Transverse colon (tissue), 4 donors: Measurements from ENCODE around the gene LDLRAD4. TPM values are rescaled to one million over a fixed set of nuclear protein-coding genes. Genes with fewer than 3 reads are reported as not detected.

Source experiments
- DNase-seq: peaks from one replicate; pipeline ENCODE4 v3.0.0-alpha.2; 2019
- H3K27ac ChIP-seq, 4 donors: fragments of 200-600 bp; sonication (generic); 2 replicates each; pipeline ENCODE4 v1.5.1; 2016 to 2018; ENCODE audit warnings: inconsistent platforms in 4 of 4
- H3K27me3 ChIP-seq: fragments of 200-600 bp; sonication (generic); 2 replicates; pipeline ENCODE4 v1.5.1; 2017; ENCODE audit warnings: inconsistent platforms
- H3K36me3 ChIP-seq, 4 donors: fragments of 200-600 bp; sonication (generic); 2 replicates each; pipeline ENCODE4 v1.5.1; 2017 to 2019; ENCODE audit warnings: inconsistent platforms in 4 of 4
- H3K4me1 ChIP-seq, 4 donors: fragments of 200-600 bp; sonication (generic); 2 replicates each; pipeline ENCODE4 v1.5.1; 2017 to 2020; ENCODE audit warnings: inconsistent platforms in 4 of 4
- H3K4me3 ChIP-seq, 4 donors: fragments of 200-600 bp; sonication (generic); 1 replicate in 1 of 4; 2 replicates in 3 of 4; pipeline versions ENCODE4 v1.5.1 to v1.6.1; 2017 to 2019; ENCODE audit warnings: inconsistent platforms in 4 of 4
- H3K9me3 ChIP-seq, 2 donors: fragments of 200-600 bp; sonication (generic); 2 replicates each; pipeline ENCODE4 v1.5.1; 2017 to 2019; ENCODE audit warnings: inconsistent platforms in 2 of 2
- EP300 ChIP-seq: sonication (generic); formaldehyde crosslinking; IDR thresholded peaks from one replicate; pipeline ENCODE4 v1.6.1; 2017; ENCODE audit warnings: antibody characterized with exemption, low read depth
- POLR2A ChIP-seq: fragments of 450-650 bp; IDR thresholded peaks from one replicate; pipeline ENCODE4 v1.6.1; 2016; ENCODE audit warnings: antibody characterized with exemption, mild to moderate bottlenecking, moderate library complexity
- POLR2AphosphoS5 ChIP-seq, 3 donors: sonication (generic); formaldehyde crosslinking; IDR thresholded peaks; one replicate each; pipeline ENCODE4 v1.6.1; 2016; ENCODE audit warnings: antibody characterized with exemption in 3 of 3
- WGBS, 2 donors: methylation state at CpG; one replicate each; pipeline ENCODE4 v1.1.5; 2018; ENCODE audit warnings: low coverage in 1 of 2; 5-methylcytosine and 5-hydroxymethylcytosine counted together
- in situ Hi-C, 4 donors: fragments of 200-750 bp; cut with MboI; loops; one replicate each; pipeline versions ENCODE4 v1.15.0 to v1.15.1; 2017; ENCODE audit warnings: low sequenced_read_pairs in 3 of 4, low pct_ligation_motif_present in 1 of 4, low pct_unique_long_range_greater_than_20kb in 1 of 4
- intact Hi-C: fragments of 100-400 bp; cut with DNase I; formaldehyde crosslinking; loops from one replicate; pipeline ENCODE4 v1.15.1; 2023; ENCODE audit warnings: low total_unique reads
- total RNA-seq, 4 donors: library from RNA; depleted of rRNA; stranded (reverse); fragments of >200 nt; gene quantifications; one replicate each; pipeline ENCODE4 v1.1.0, GENCODE V29; 2016
- TF ChIP-seq, protein P1 (sequence below), 5 experiments: fragments of 200-600 bp in 3 of 5; fragments of 450-650 bp in 2 of 5; sonication (generic) in 3 of 5; IDR thresholded peaks; 1 replicate in 2 of 5; 2 replicates in 3 of 5; pipeline ENCODE4 v1.5.1; 2016 to 2017; ENCODE audit warnings: antibody characterized with exemption in 5 of 5, inconsistent platforms in 3 of 5, mild to moderate bottlenecking in 2 of 5, moderate library complexity in 1 of 5

The LDLRAD4 gene
- total RNA-seq, 4 donors from 2014 or later = 34.8 to 277 (median 60.6) TPM

DNA sequence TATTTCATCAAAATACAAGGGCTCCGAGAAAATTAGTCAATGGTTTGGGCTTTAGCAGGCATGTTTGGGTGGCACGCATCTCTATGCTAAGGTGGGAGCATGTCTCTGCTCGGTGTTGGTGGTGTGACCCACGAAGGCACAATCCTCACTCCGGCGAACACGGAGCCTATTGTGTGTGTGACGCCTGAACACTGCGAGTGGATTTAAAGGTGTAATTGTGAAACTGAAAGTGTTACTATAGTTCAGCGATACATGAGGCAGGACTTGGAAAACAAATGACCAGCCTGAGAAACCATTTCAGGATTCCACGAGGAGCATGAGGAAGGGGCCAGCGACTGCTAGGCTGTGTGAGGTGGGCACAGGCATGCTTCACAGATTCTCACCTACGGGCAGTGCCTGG, 41.7 kb upstream of the LDLRAD4 start:
- Histone ChIP-seq H3K4me3 (peak overlapping the region in 2 of 4 donors; percentile 6 to 31), H3K27ac (peak overlapping the region; percentile 50 to 70 (median 60)), H3K4me1 (peaks cover 0 to 36% (median 20%) of the 10 kb centered on the region in 4 donors), H3K9me3 (no peaks in the 10 kb centered on the region), H3K36me3 (no peaks in the 10 kb centered on the region), H3K27me3 (no peaks in the 10 kb centered on the region)
- in situ Hi-C loops = no loop called here
- 47 to 59% methylated on average over 3 to 13 of the region's 13 CpGs for WGBS, 2 donors
- intact Hi-C loops = no loop called here
- TF ChIP-seq, protein P1, sequence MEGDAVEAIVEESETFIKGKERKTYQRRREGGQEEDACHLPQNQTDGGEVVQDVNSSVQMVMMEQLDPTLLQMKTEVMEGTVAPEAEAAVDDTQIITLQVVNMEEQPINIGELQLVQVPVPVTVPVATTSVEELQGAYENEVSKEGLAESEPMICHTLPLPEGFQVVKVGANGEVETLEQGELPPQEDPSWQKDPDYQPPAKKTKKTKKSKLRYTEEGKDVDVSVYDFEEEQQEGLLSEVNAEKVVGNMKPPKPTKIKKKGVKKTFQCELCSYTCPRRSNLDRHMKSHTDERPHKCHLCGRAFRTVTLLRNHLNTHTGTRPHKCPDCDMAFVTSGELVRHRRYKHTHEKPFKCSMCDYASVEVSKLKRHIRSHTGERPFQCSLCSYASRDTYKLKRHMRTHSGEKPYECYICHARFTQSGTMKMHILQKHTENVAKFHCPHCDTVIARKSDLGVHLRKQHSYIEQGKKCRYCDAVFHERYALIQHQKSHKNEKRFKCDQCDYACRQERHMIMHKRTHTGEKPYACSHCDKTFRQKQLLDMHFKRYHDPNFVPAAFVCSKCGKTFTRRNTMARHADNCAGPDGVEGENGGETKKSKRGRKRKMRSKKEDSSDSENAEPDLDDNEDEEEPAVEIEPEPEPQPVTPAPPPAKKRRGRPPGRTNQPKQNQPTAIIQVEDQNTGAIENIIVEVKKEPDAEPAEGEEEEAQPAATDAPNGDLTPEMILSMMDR (IDR thresholded peaks at IDR 0.05) = no peak
- TF ChIP-seq POLR2A = peak; percentile 54
- TF ChIP-seq EP300 = no peak
- peak in 2 of 3 donors; percentile 60 to 79 for TF ChIP-seq POLR2AphosphoS5 (IDR thresholded peaks at IDR 0.05)
- peak; percentile 46 for DNase-seq

- Histone ChIP-seq H3K9me3 (no peaks in the 10 kb centered on the region), H3K36me3 (no peaks in the 10 kb centered on the region), H3K27me3 (no peaks in the 10 kb centered on the region), H3K27ac (peak overlapping the region in 1 of 4 donors; percentile 63), H3K4me1 (peaks cover 0 to 36% (median 23%) of the 10 kb centered on the region in 4 donors), H3K4me3 (no peak overlapping the region)
- WGBS, 2 donors = 90% methylated on average over 3 to 7 of the region's 7 CpGs
- DNase-seq = no peak
- in situ Hi-C loops = no loop called here
- intact Hi-C loops = no loop called here
- TF ChIP-seq POLR2A (no peak), EP300 (no peak), POLR2AphosphoS5 (IDR thresholded peaks at IDR 0.05) (no peak)
- TF ChIP-seq, protein P1 (IDR thresholded peaks at IDR 0.05) = no peak
Measured at GRCh38 chr18:13178197-13178596, 40.4 kb upstream of the LDLRAD4 start.

GRCh38 chr18:13178976-13179375, 39.6 kb upstream of the LDLRAD4 start:
- no peak for TF ChIP-seq POLR2A
- TF ChIP-seq, protein P1 (IDR thresholded peaks at IDR 0.05) = no peak
- TF ChIP-seq EP300 = no peak
- TF ChIP-seq POLR2AphosphoS5 (IDR thresholded peaks at IDR 0.05) = no peak
- Histone ChIP-seq H3K27ac (peak overlapping the region; percentile 40 to 67 (median 56)), H3K4me1 (peaks cover 0 to 36% (median 23%) of the 10 kb centered on the region in 4 donors), H3K36me3 (no peaks in the 10 kb centered on the region), H3K27me3 (no peaks in the 10 kb centered on the region), H3K9me3 (no peaks in the 10 kb centered on the region), H3K4me3 (no peak overlapping the region)
- no peak for DNase-seq
- 58% methylated on average over 1 to 4 of the region's 4 CpGs for WGBS, 2 donors
- intact Hi-C loops (no loop called here), in situ Hi-C loops (no loop called here)

DNA sequence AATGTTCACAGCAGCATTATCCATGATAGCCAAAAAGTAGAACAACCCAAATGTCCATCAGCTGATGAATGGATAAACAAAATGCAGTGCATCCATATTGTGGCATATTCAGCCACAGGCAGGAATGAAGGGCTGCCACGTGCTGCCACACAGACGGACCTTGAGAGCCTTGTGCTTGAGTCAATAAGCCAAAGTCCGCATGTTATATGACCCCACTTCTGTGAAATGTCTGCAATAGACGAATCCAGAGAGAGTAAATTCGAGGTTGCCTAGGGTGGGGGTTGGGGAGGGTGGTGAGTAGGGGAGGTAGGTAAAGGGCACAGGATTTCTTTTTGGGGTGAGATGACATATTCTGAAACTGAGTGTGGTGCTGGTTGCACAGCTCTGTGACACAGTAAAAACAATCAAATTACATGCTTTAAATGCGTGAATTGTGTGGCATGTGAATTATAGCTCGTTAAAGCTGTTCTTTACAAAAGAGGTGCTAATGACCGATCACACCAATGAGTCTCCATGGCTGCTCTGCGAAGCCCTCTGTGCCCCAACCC, 38.9 kb upstream of the LDLRAD4 start:
- no peaks in the 10 kb centered on the region for H3K9me3 ChIP-seq
- no peak overlapping the region for H3K4me3 ChIP-seq
- TF ChIP-seq, protein P1 (IDR thresholded peaks at IDR 0.05) = peak in 1 of 5 experiments; percentile 21
- no peak for TF ChIP-seq EP300
- no peak for TF ChIP-seq POLR2A
- TF ChIP-seq POLR2AphosphoS5 (IDR thresholded peaks at IDR 0.05) = peak in 1 of 3 donors; percentile 63
- peaks cover 0 to 36% (median 23%) of the 10 kb centered on the region in 4 donors for H3K4me1 ChIP-seq
- H3K27me3 ChIP-seq = no peaks in the 10 kb centered on the region
- intact Hi-C loops (no loop called here), in situ Hi-C loops (no loop called here)
- peak; percentile 74 for DNase-seq
- H3K36me3 ChIP-seq = no peaks in the 10 kb centered on the region
- peak overlapping the region; percentile 51 to 68 (median 65) for H3K27ac ChIP-seq
- WGBS, 2 donors = 44% methylated on average over 5 to 9 of the region's 9 CpGs
